OCI-LY7 (cell line): Measurements from ENCODE around the gene LRFN2. TPM values are rescaled to one million over a fixed set of nuclear protein-coding genes. Genes with fewer than 3 reads are reported as not detected.

Experiments
- BruUV-seq: library from RNA; stranded (reverse); fragments of 400-500 nt; replicated peaks from 2 replicates; lab custom pipeline; 2021; lab: Mats Ljungman, UMichigan
- CTCF ChIA-PET: fragments of 300-600 bp; sonication (Branson Sonifier 250); formaldehyde crosslinking; loops from one replicate; lab custom pipeline; 2022; ENCODE audit warnings: antibody characterized with exemption; ENCODE audit not compliant: unreplicated experiment; lab: Charles Lee
- POLR2A ChIA-PET: fragments of 300-600 bp; sonication (Branson Sonifier 250); formaldehyde crosslinking; loops from one replicate; lab custom pipeline; 2022; ENCODE audit warnings: antibody characterized with exemption; lab: Charles Lee
- DNase-seq: peaks from one replicate; pipeline ENCODE4 v3.0.0-alpha.2; 2015; ENCODE audit warnings: low spot score
- H2AFZ ChIP-seq: fragments of 200-600 bp; sonication (generic), shearing (Covaris generic); 2 replicates; pipeline ENCODE4 v1.6.1; 2014; ENCODE audit warnings: mild to moderate bottlenecking, antibody characterized with exemption, low read length, moderate library complexity
- H3K27ac ChIP-seq: fragments of 200-600 bp; sonication (generic); 2 replicates; pipeline ENCODE4 v1.5.1; 2014; ENCODE audit warnings: mixed run types, low read depth, mild to moderate bottlenecking, moderate library complexity, low read length, inconsistent platforms; ENCODE audit not compliant: poor library complexity, severe bottlenecking
- H3K36me3 ChIP-seq: fragments of 200-600 bp; sonication (generic); 2 replicates; pipeline ENCODE4 v1.6.1; 2014; ENCODE audit warnings: mild to moderate bottlenecking, antibody characterized with exemption, low read length, moderate library complexity, mixed read lengths; ENCODE audit not compliant: insufficient read depth
- H3K4me1 ChIP-seq: fragments of 200-600 bp; sonication (generic); 2 replicates; pipeline ENCODE4 v1.5.1; 2014; ENCODE audit warnings: mild to moderate bottlenecking, low read length; ENCODE audit not compliant: insufficient read depth, poor library complexity, severe bottlenecking
- H3K4me2 ChIP-seq: fragments of 200-600 bp; sonication (generic); 2 replicates; pipeline ENCODE4 v1.6.1; 2014; ENCODE audit warnings: mild to moderate bottlenecking, low read length
- H3K4me3 ChIP-seq: fragments of 200-600 bp; sonication (generic); 2 replicates; pipeline ENCODE4 v1.5.1; 2014; ENCODE audit warnings: mild to moderate bottlenecking, low read depth, low read length; ENCODE audit not compliant: poor library complexity, severe bottlenecking
- H3K79me2 ChIP-seq: fragments of 200-600 bp; sonication (generic); 2 replicates; pipeline ENCODE4 v1.6.1; 2016; ENCODE audit warnings: low read depth, mild to moderate bottlenecking, low read length, moderate library complexity, mixed read lengths; ENCODE audit not compliant: insufficient read depth
- H3K9me2 ChIP-seq: fragments of 200-600 bp; sonication (generic); 2 replicates; pipeline ENCODE4 v1.6.1; 2016; ENCODE audit warnings: mild to moderate bottlenecking, low read length, mixed read lengths; ENCODE audit not compliant: insufficient read depth
- H3K9me3 ChIP-seq: fragments of 200-600 bp; sonication (generic); 2 replicates; pipeline ENCODE4 v1.6.1; 2014; ENCODE audit warnings: mild to moderate bottlenecking, mixed run types, low read length, mixed read lengths
- H4K20me1 ChIP-seq: fragments of 200-600 bp; sonication (generic); 2 replicates; pipeline ENCODE4 v1.6.1; 2014; ENCODE audit warnings: mild to moderate bottlenecking, antibody characterized with exemption, low read length, moderate library complexity, mixed read lengths; ENCODE audit not compliant: insufficient read depth
- EZH2phosphoT487 ChIP-seq: fragments of 200-600 bp; sonication (generic); IDR thresholded peaks from 2 replicates; pipeline ENCODE4 v1.6.1; 2018; ENCODE audit warnings: low read depth, borderline replicate concordance, mild to moderate bottlenecking, mixed run types, antibody characterized with exemption, low read length, moderate library complexity, mixed read lengths
- intact Hi-C: fragments of 100-400 bp; cut with micrococcal nuclease; formaldehyde crosslinking; loops from one replicate; pipeline ENCODE4 v1.10.0; 2022; ENCODE audit not compliant: unreplicated experiment
- total RNA-seq, 2 experiments: library from RNA; depleted of rRNA in 1 of 2; stranded (reverse); fragments of >200 nt in 1 of 2; shearing (Covaris generic) in 1 of 2; gene quantifications; 2 replicates each; pipeline ENCODE4 v1.2.3, GENCODE V29; 2014 to 2022
- TF ChIP-seq, protein P1 (sequence below): fragments of 200-600 bp; sonication (generic); conservative IDR thresholded peaks from 2 replicates; pipeline ENCODE4 v1.5.1; 2014; ENCODE audit warnings: mild to moderate bottlenecking, antibody characterized with exemption, low read length, moderate library complexity, mixed read lengths

The LRFN2 gene
- total RNA-seq, 2 experiments from 2014 or later, result not detected

- BruUV-seq, result no TSS peak
- TF ChIP-seq, protein P1, sequence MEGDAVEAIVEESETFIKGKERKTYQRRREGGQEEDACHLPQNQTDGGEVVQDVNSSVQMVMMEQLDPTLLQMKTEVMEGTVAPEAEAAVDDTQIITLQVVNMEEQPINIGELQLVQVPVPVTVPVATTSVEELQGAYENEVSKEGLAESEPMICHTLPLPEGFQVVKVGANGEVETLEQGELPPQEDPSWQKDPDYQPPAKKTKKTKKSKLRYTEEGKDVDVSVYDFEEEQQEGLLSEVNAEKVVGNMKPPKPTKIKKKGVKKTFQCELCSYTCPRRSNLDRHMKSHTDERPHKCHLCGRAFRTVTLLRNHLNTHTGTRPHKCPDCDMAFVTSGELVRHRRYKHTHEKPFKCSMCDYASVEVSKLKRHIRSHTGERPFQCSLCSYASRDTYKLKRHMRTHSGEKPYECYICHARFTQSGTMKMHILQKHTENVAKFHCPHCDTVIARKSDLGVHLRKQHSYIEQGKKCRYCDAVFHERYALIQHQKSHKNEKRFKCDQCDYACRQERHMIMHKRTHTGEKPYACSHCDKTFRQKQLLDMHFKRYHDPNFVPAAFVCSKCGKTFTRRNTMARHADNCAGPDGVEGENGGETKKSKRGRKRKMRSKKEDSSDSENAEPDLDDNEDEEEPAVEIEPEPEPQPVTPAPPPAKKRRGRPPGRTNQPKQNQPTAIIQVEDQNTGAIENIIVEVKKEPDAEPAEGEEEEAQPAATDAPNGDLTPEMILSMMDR, result no peak
- TF ChIP-seq EZH2phosphoT487, result no peak
- no peak for DNase-seq
- no peaks in the 10 kb centered on the region for H3K36me3 ChIP-seq
- H3K4me2 ChIP-seq, result no peak overlapping the region
- H4K20me1 ChIP-seq, result no peaks in the 10 kb centered on the region
- CTCF ChIA-PET, result no interaction called here
- H3K4me3 ChIP-seq, result no peak overlapping the region
- intact Hi-C loops, result no loop called here
- H3K4me1 ChIP-seq, result no peaks in the 10 kb centered on the region
- H3K79me2 ChIP-seq, result no peaks in the 10 kb centered on the region
- no peaks in the 10 kb centered on the region for H3K9me2 ChIP-seq
- H3K9me3 ChIP-seq, result no peaks in the 10 kb centered on the region
- POLR2A ChIA-PET, result no interaction called here
- H2AFZ ChIP-seq, result no peak overlapping the region
- H3K27ac ChIP-seq, result no peak overlapping the region
These were observed 62.2 kb downstream of the LRFN2 start for GRCh38 chr6:40524797-40525585.

- POLR2A ChIA-PET, result interaction anchor here (0.7 kb wide), 1 partner anchor 47 kb away, joined by 3 read pairs; no protein-coding TSS in a partner anchor
- TF ChIP-seq EZH2phosphoT487, result no peak
- TF ChIP-seq, protein P1, result no peak
These were observed 63.5 kb downstream of the LRFN2 start for GRCh38 chr6:40523505-40524172.

GRCh38 chr6:40521496-40521895 is 65.7 kb downstream of the LRFN2 start:
- H4K20me1 ChIP-seq, result no peaks in the 10 kb centered on the region

More at GRCh38 chr6:40523505-40524172, 63.5 kb downstream of the LRFN2 start:
- Histone ChIP-seq H3K79me2 (no peaks in the 10 kb centered on the region), H3K9me3 (no peaks in the 10 kb centered on the region), H3K36me3 (no peaks in the 10 kb centered on the region), H3K4me2 (no peak overlapping the region), H3K4me3 (no peak overlapping the region), H3K27ac (no peak overlapping the region), H2AFZ (no peak overlapping the region), H3K4me1 (no peaks in the 10 kb centered on the region), H4K20me1 (no peaks in the 10 kb centered on the region), H3K9me2 (no peaks in the 10 kb centered on the region)
- CTCF ChIA-PET, result no interaction called here
- intact Hi-C loops, result no loop called here
- BruUV-seq, result no TSS peak
- DNase-seq, result no peak

More at GRCh38 chr6:40521496-40521895, 65.7 kb downstream of the LRFN2 start:
- no peaks in the 10 kb centered on the region for H3K79me2 ChIP-seq
- BruUV-seq, result no TSS peak
- no peak overlapping the region for H3K4me2 ChIP-seq
- H3K9me2 ChIP-seq, result no peaks in the 10 kb centered on the region
- H2AFZ ChIP-seq, result no peak overlapping the region
- intact Hi-C loops, result no loop called here
- H3K27ac ChIP-seq, result no peak overlapping the region
- H3K36me3 ChIP-seq, result no peaks in the 10 kb centered on the region
- no peaks in the 10 kb centered on the region for H3K4me1 ChIP-seq
- H3K4me3 ChIP-seq, result no peak overlapping the region
- TF ChIP-seq, protein P1, result no peak
- no peak for TF ChIP-seq EZH2phosphoT487
- H3K9me3 ChIP-seq, result no peaks in the 10 kb centered on the region
- DNase-seq, result no peak
- CTCF ChIA-PET, result no interaction called here
- POLR2A ChIA-PET, result no interaction called here
